ENCODE results near the gene CDPF1.

Gene CDPF1

GRCh38 chr22:46281866-46282678 is 32.0 kb upstream of the CDPF1 start:
- H3K4me1 ChIP-seq (ENCODE audit: control insufficient read depth in 5 of 5, insufficient read depth in 5 of 5, low read length in 5 of 5): peaks cover 0 to 20% (median 7%) of the 10 kb centered on the region in 5 donors
- no peak overlapping the region for H3K9ac ChIP-seq (ENCODE audit: low read length in 5 of 5)
- no peaks in the 10 kb centered on the region for H3K9me3 ChIP-seq (ENCODE audit: control insufficient read depth in 5 of 5, low read length in 5 of 5)
- no peaks in the 10 kb centered on the region for H3K27me3 ChIP-seq (ENCODE audit: control insufficient read depth in 5 of 5, insufficient read depth in 4 of 5, low read length in 5 of 5)
- H3K36me3 ChIP-seq (ENCODE audit: control insufficient read depth in 5 of 5, insufficient read depth in 5 of 5, low read length in 5 of 5): peaks cover 3 to 96% (median 87%) of the 10 kb centered on the region in 5 donors
- no peak overlapping the region for H3K4me3 ChIP-seq (ENCODE audit: low read depth in 1 of 5, low read length in 5 of 5)
- H3K27ac ChIP-seq (ENCODE audit: low read depth, low read length): no peak overlapping the region

- no peaks in the 10 kb centered on the region for H3K9me3 ChIP-seq (ENCODE audit: control insufficient read depth in 5 of 5, low read length in 5 of 5)
- no peak overlapping the region for H3K27ac ChIP-seq (ENCODE audit: low read depth, low read length)
- H3K9ac ChIP-seq (ENCODE audit: low read length in 5 of 5): no peak overlapping the region
- peaks cover 3 to 90% (median 86%) of the 10 kb centered on the region in 5 donors for H3K36me3 ChIP-seq (ENCODE audit: control insufficient read depth in 5 of 5, insufficient read depth in 5 of 5, low read length in 5 of 5)
- no peak overlapping the region for H3K4me3 ChIP-seq (ENCODE audit: low read depth in 1 of 5, low read length in 5 of 5)
- H3K4me1 ChIP-seq (ENCODE audit: control insufficient read depth in 5 of 5, insufficient read depth in 5 of 5, low read length in 5 of 5): peaks cover 0 to 19% (median 5%) of the 10 kb centered on the region in 5 donors
- H3K27me3 ChIP-seq (ENCODE audit: control insufficient read depth in 5 of 5, insufficient read depth in 4 of 5, low read length in 5 of 5): no peaks in the 10 kb centered on the region
Observed at GRCh38 chr22:46280999-46281623, 31.0 kb upstream of the CDPF1 start.

GRCh38 chr22:46280063-46280817 is 30.1 kb upstream of the CDPF1 start:
- Histone ChIP-seq H3K4me1 (ENCODE audit: control insufficient read depth in 5 of 5, insufficient read depth in 5 of 5, low read length in 5 of 5) (peaks cover 0 to 19% (median 5%) of the 10 kb centered on the region in 5 donors), H3K27me3 (ENCODE audit: control insufficient read depth in 5 of 5, insufficient read depth in 4 of 5, low read length in 5 of 5) (no peaks in the 10 kb centered on the region), H3K9me3 (ENCODE audit: control insufficient read depth in 5 of 5, low read length in 5 of 5) (no peaks in the 10 kb centered on the region), H3K36me3 (ENCODE audit: control insufficient read depth in 5 of 5, insufficient read depth in 5 of 5, low read length in 5 of 5) (peaks cover 7 to 92% (median 90%) of the 10 kb centered on the region in 5 donors), H3K9ac (ENCODE audit: low read length in 5 of 5) (no peak overlapping the region), H3K4me3 (ENCODE audit: low read depth in 1 of 5, low read length in 5 of 5) (no peak overlapping the region), H3K27ac (ENCODE audit: low read depth, low read length) (no peak overlapping the region)

- H3K4me1 ChIP-seq (ENCODE audit: control insufficient read depth in 5 of 5, insufficient read depth in 5 of 5, low read length in 5 of 5): peaks cover 0 to 8% (median 0%) of the 10 kb centered on the region in 5 donors
- no peak overlapping the region for H3K4me3 ChIP-seq (ENCODE audit: low read depth in 1 of 5, low read length in 5 of 5)
- H3K9me3 ChIP-seq (ENCODE audit: control insufficient read depth in 5 of 5, low read length in 5 of 5): no peaks in the 10 kb centered on the region
- H3K9ac ChIP-seq (ENCODE audit: low read length in 5 of 5): no peak overlapping the region
- H3K36me3 ChIP-seq (ENCODE audit: control insufficient read depth in 5 of 5, insufficient read depth in 5 of 5, low read length in 5 of 5): peaks cover 7 to 92% (median 88%) of the 10 kb centered on the region in 5 donors
- no peak overlapping the region for H3K27ac ChIP-seq (ENCODE audit: low read depth, low read length)
- no peaks in the 10 kb centered on the region for H3K27me3 ChIP-seq (ENCODE audit: control insufficient read depth in 5 of 5, insufficient read depth in 4 of 5, low read length in 5 of 5)
Observed at GRCh38 chr22:46278656-46279645, 28.9 kb upstream of the CDPF1 start.

- peaks cover 5 to 94% (median 91%) of the 10 kb centered on the region in 5 donors for H3K36me3 ChIP-seq (ENCODE audit: control insufficient read depth in 5 of 5, insufficient read depth in 5 of 5, low read length in 5 of 5)
- no peak overlapping the region for H3K9ac ChIP-seq (ENCODE audit: low read length in 5 of 5)
- H3K27ac ChIP-seq (ENCODE audit: low read depth, low read length): no peak overlapping the region
- H3K4me3 ChIP-seq (ENCODE audit: low read depth in 1 of 5, low read length in 5 of 5): no peak overlapping the region
- no peaks in the 10 kb centered on the region for H3K27me3 ChIP-seq (ENCODE audit: control insufficient read depth in 5 of 5, insufficient read depth in 4 of 5, low read length in 5 of 5)
- H3K9me3 ChIP-seq (ENCODE audit: control insufficient read depth in 5 of 5, low read length in 5 of 5): no peaks in the 10 kb centered on the region
- peaks cover 0 to 8% (median 0%) of the 10 kb centered on the region in 5 donors for H3K4me1 ChIP-seq (ENCODE audit: control insufficient read depth in 5 of 5, insufficient read depth in 5 of 5, low read length in 5 of 5)
Observed at GRCh38 chr22:46276563-46276962, 26.5 kb upstream of the CDPF1 start.

GRCh38 chr22:46275455-46276122 is 25.5 kb upstream of the CDPF1 start:
- Histone ChIP-seq H3K4me1 (ENCODE audit: control insufficient read depth in 5 of 5, insufficient read depth in 5 of 5, low read length in 5 of 5) (peaks cover 0 to 7% (median 0%) of the 10 kb centered on the region in 5 donors), H3K36me3 (ENCODE audit: control insufficient read depth in 5 of 5, insufficient read depth in 5 of 5, low read length in 5 of 5) (peaks cover 5 to 85% (median 81%) of the 10 kb centered on the region in 5 donors)

GRCh38 chr22:46274381-46274780 is 24.3 kb upstream of the CDPF1 start:
- Histone ChIP-seq H3K27me3 (ENCODE audit: control insufficient read depth in 5 of 5, insufficient read depth in 4 of 5, low read length in 5 of 5) (no peaks in the 10 kb centered on the region), H3K36me3 (ENCODE audit: control insufficient read depth in 5 of 5, insufficient read depth in 5 of 5, low read length in 5 of 5) (peaks cover 5 to 80% (median 72%) of the 10 kb centered on the region in 5 donors), H3K27ac (ENCODE audit: low read depth, low read length) (no peak overlapping the region), H3K4me3 (ENCODE audit: low read depth in 1 of 5, low read length in 5 of 5) (no peak overlapping the region), H3K4me1 (ENCODE audit: control insufficient read depth in 5 of 5, insufficient read depth in 5 of 5, low read length in 5 of 5) (peaks cover 0 to 8% (median 8%) of the 10 kb centered on the region in 5 donors), H3K9ac (ENCODE audit: low read length in 5 of 5) (no peak overlapping the region), H3K9me3 (ENCODE audit: control insufficient read depth in 5 of 5, low read length in 5 of 5) (no peaks in the 10 kb centered on the region)

More at GRCh38 chr22:46275455-46276122, 25.5 kb upstream of the CDPF1 start:
- Histone ChIP-seq H3K4me3 (ENCODE audit: low read depth in 1 of 5, low read length in 5 of 5) (no peak overlapping the region), H3K9ac (ENCODE audit: low read length in 5 of 5) (no peak overlapping the region), H3K9me3 (ENCODE audit: control insufficient read depth in 5 of 5, low read length in 5 of 5) (no peaks in the 10 kb centered on the region), H3K27me3 (ENCODE audit: control insufficient read depth in 5 of 5, insufficient read depth in 4 of 5, low read length in 5 of 5) (no peaks in the 10 kb centered on the region), H3K27ac (ENCODE audit: low read depth, low read length) (no peak overlapping the region)

GRCh38 chr22:46273432-46274148 is 23.5 kb upstream of the CDPF1 start:
- Histone ChIP-seq H3K27ac (ENCODE audit: low read depth, low read length) (no peak overlapping the region), H3K4me3 (ENCODE audit: low read depth in 1 of 5, low read length in 5 of 5) (no peak overlapping the region), H3K9me3 (ENCODE audit: control insufficient read depth in 5 of 5, low read length in 5 of 5) (no peaks in the 10 kb centered on the region), H3K36me3 (ENCODE audit: control insufficient read depth in 5 of 5, insufficient read depth in 5 of 5, low read length in 5 of 5) (peaks cover 5 to 75% (median 64%) of the 10 kb centered on the region in 5 donors), H3K27me3 (ENCODE audit: control insufficient read depth in 5 of 5, insufficient read depth in 4 of 5, low read length in 5 of 5) (no peaks in the 10 kb centered on the region), H3K9ac (ENCODE audit: low read length in 5 of 5) (peak overlapping the region in 1 of 5 donors; percentile 44), H3K4me1 (ENCODE audit: control insufficient read depth in 5 of 5, insufficient read depth in 5 of 5, low read length in 5 of 5) (peaks cover 0 to 16% (median 14%) of the 10 kb centered on the region in 5 donors)

All from subcutaneous abdominal adipose tissue (tissue), 5 donors.